HepG2 (cell line): ENCODE data around the gene NUDT1. TPM values are rescaled to one million over a fixed set of nuclear protein-coding genes. Genes with fewer than 3 reads are reported as not detected.

ENCODE experiments used
- ATAC-seq: fragments of 200-7000 bp; cut with Tn5 transposase; 3 replicates; pipeline ENCODE4 v1.9.1; 2020; ENCODE audit warnings: mild to moderate bottlenecking, moderate library complexity
- BruUV-seq: library from RNA; stranded (reverse); fragments of 400-500 nt; replicated peaks from 2 replicates; lab custom pipeline; 2021; lab: Mats Ljungman, UMichigan
- CTCF ChIA-PET: fragments of 300-600 bp; formaldehyde crosslinking; extraction: SDS; loops from one replicate; lab custom pipeline; 2021; ENCODE audit warnings: low total read pairs, inconsistent platforms, low intra/inter-chr PET ratio; lab: Yijun Ruan, JAX
- POLR2A ChIA-PET: fragments of 350-600 bp; sonication (Branson Sonifier 250); formaldehyde crosslinking; loops from one replicate; lab custom pipeline; 2020; ENCODE audit warnings: antibody characterized with exemption, inconsistent platforms; lab: Yijun Ruan, JAX
- DNase-seq: peaks from one replicate; pipeline ENCODE4 v3.0.0-alpha.2; 2015; ENCODE audit warnings: low spot score
- FAIRE-seq: peaks from 3 replicates; lab custom pipeline; 2011; peaks lifted over from hg19 to GRCh38; lab: Jason Lieb, UNC
- H2AFZ ChIP-seq: one replicate; pipeline ENCODE4 v1.6.1; 2011; ENCODE audit warnings: low read length, inconsistent platforms
- H3K27ac ChIP-seq: fragments of 300-600 bp; 3 replicates; pipeline ENCODE4 v1.8.0; 2011; ENCODE audit warnings: mixed run types, mild to moderate bottlenecking, mixed read lengths, low read length, inconsistent platforms; ENCODE audit not compliant: insufficient read depth; ENCODE audit errors: extremely low read length
- H3K27me3 ChIP-seq, 2 experiments: fragments of 200-600 bp in 1 of 2; 2 replicates in 1 of 2; 3 replicates in 1 of 2; pipeline versions ENCODE4 v1.6.0 to v1.8.0; 2011; ENCODE audit warnings: low read length in 2 of 2, mild to moderate bottlenecking in 2 of 2, moderate library complexity in 2 of 2, inconsistent platforms in 1 of 2; ENCODE audit not compliant: insufficient read depth in 2 of 2, control insufficient read depth in 1 of 2
- H3K36me3 ChIP-seq, 2 experiments: fragments of 200-600 bp in 1 of 2; replicated peaks in 1 of 2; 2 replicates in 1 of 2; 3 replicates in 1 of 2; pipeline versions ENCODE4 v1.5.1 to v1.8.0; 2011; ENCODE audit warnings: low read length in 2 of 2, inconsistent platforms in 1 of 2; ENCODE audit not compliant: insufficient read depth in 2 of 2, control insufficient read depth in 1 of 2
- H3K4me1 ChIP-seq: 2 replicates; pipeline ENCODE4 v1.5.1; 2012; ENCODE audit warnings: low read length, inconsistent platforms; ENCODE audit not compliant: insufficient read depth
- H3K4me2 ChIP-seq: 2 replicates; pipeline ENCODE4 v1.6.0; 2011; ENCODE audit warnings: low read depth, low read length, inconsistent platforms
- H3K4me3 ChIP-seq, 3 experiments: fragments of 200-600 bp in 1 of 3; sonication (generic), shearing (Covaris generic) in 1 of 3; replicated peaks in 1 of 3; 2 replicates each; pipeline ENCODE4 v1.5.1; 2011 to 2016; ENCODE audit warnings: low read length in 3 of 3, inconsistent platforms in 2 of 3, low read depth in 2 of 3, mild to moderate bottlenecking in 2 of 3, control low read depth in 1 of 3, mixed read lengths in 1 of 3; ENCODE audit not compliant: insufficient read depth in 1 of 3
- H3K79me2 ChIP-seq: one replicate; pipeline ENCODE4 v1.6.1; 2011; ENCODE audit warnings: low read length, inconsistent platforms; ENCODE audit not compliant: insufficient read depth
- H3K9ac ChIP-seq: 2 replicates; pipeline ENCODE4 v1.6.0; 2011; ENCODE audit warnings: mild to moderate bottlenecking, low read depth, low read length, inconsistent platforms; ENCODE audit not compliant: insufficient read depth
- H3K9me3 ChIP-seq: 2 replicates; pipeline ENCODE4 v1.5.1; 2012; ENCODE audit warnings: mild to moderate bottlenecking, low read length
- H4K20me1 ChIP-seq: 2 replicates; pipeline ENCODE4 v1.6.0; 2011; ENCODE audit warnings: inconsistent platforms, mild to moderate bottlenecking, low read length, moderate library complexity; ENCODE audit not compliant: insufficient read depth
- ARID2 ChIP-seq: sonication (generic); formaldehyde crosslinking; IDR thresholded peaks from 2 replicates; pipeline ENCODE4 v1.8.1; 2022; ENCODE audit warnings: mild to moderate bottlenecking, missing genetic modification reagents, borderline replicate concordance
- BCL3 ChIP-seq: sonication (generic); formaldehyde crosslinking; IDR thresholded peaks from 2 replicates; pipeline ENCODE4 v1.5.1; 2020; ENCODE audit warnings: mild to moderate bottlenecking, missing genetic modification reagents, moderate library complexity
- SOX6 ChIP-seq, 2 experiments: fragments of 450-650 bp in 1 of 2; sonication (generic) in 1 of 2; formaldehyde crosslinking in 1 of 2; IDR thresholded peaks; 2 replicates each; pipeline versions ENCODE4 v1.4.0 to v1.6.1; 2017 to 2020; ENCODE audit warnings: antibody characterized with exemption in 1 of 2, mild to moderate bottlenecking in 1 of 2, missing genetic modification reagents in 1 of 2
- STAG1 ChIP-seq: sonication (generic); formaldehyde crosslinking; IDR thresholded peaks from 2 replicates; pipeline ENCODE4 v1.4.0; 2020; ENCODE audit warnings: missing genetic modification reagents
- ZNF274 ChIP-seq: sonication (generic); formaldehyde crosslinking; IDR thresholded peaks from 2 replicates; pipeline ENCODE4 v1.5.1; 2020; ENCODE audit warnings: mild to moderate bottlenecking, missing genetic modification reagents
- ZNF350 ChIP-seq: sonication (generic); formaldehyde crosslinking; IDR thresholded peaks from 2 replicates; pipeline ENCODE4 v1.4.0; 2020; ENCODE audit warnings: mild to moderate bottlenecking, low read depth, missing genetic modification reagents, borderline replicate concordance
- ZNF768 ChIP-seq: sonication (generic); formaldehyde crosslinking; IDR thresholded peaks from 2 replicates; pipeline ENCODE4 v1.4.0; 2020; ENCODE audit warnings: missing genetic modification reagents
- WGBS: methylation state at CpG from one replicate; pipeline ENCODE4 v1.1.6; 2017; ENCODE audit warnings: low lambda C conversion rate; 5-methylcytosine and 5-hydroxymethylcytosine counted together
- in situ Hi-C: cut with HindIII; loops from 2 replicates; pipeline ENCODE4 v1.10.0; 2017; ENCODE audit warnings: low pct_unique_long_range_greater_than_20kb; ENCODE audit not compliant: extremely low pct_ligation_motif_present
- intact Hi-C: fragments of 100-400 bp; cut with micrococcal nuclease; formaldehyde crosslinking; loops from one replicate; pipeline ENCODE4 v1.10.0; 2022; ENCODE audit not compliant: unreplicated experiment
- polyA plus RNA-seq, 8 experiments: library from polyadenylated mRNA; depleted of rRNA in 3 of 8; stranded (reverse) in 7 of 8; unstranded in 1 of 8; fragments of >200 nt; fragmentation: Illumina TruSeq in 4 of 8; extraction: Trizol in 4 of 8; gene quantifications; 2 replicates each; pipeline versions ENCODE4 v1.2.1 to v1.2.3, GENCODE V29; 2011 to 2016; ENCODE audit warnings: low read depth in 4 of 8, missing spikeins in 1 of 8, mixed read lengths in 1 of 8; ENCODE audit not compliant: insufficient read depth in 1 of 8
- total RNA-seq, 5 experiments: library from RNA; depleted of rRNA; stranded (reverse); fragments of >200 nt; fragmentation: Illumina TruSeq; extraction: Trizol; gene quantifications; 2 replicates each; pipeline ENCODE4 v1.2.3, GENCODE V29; 2016; ENCODE audit warnings: low read depth in 1 of 5

The NUDT1 gene
- total and polyA plus RNA-seq, 2 of the 13 experiments (the other 11 are each of a cell fraction or from before 2014, with no cell fraction given): 9.1 to 26.8 TPM

GRCh38 chr7:2248984-2249694 lies 7.1 kb downstream of the NUDT1 start:
- BruUV-seq: no TSS peak

More at GRCh38 chr7:2248984-2249694, 7.1 kb downstream of the NUDT1 start:
- Histone ChIP-seq H3K79me2 (no peaks in the 10 kb centered on the region), H3K4me3 (no peak overlapping the region), H2AFZ (no peak overlapping the region), H3K9me3 (no peaks in the 10 kb centered on the region), H3K27me3 (no peaks in the 10 kb centered on the region), H3K36me3 (peaks cover 0 to 2% of the 10 kb centered on the region in 2 experiments; a peak in 2 of 5 replicates), H4K20me1 (no peaks in the 10 kb centered on the region), H3K4me1 (peaks cover 11% of the 10 kb centered on the region), H3K27ac (no peak overlapping the region), H3K4me2 (no peak overlapping the region), H3K9ac (no peak overlapping the region)
- ATAC-seq: no peak
- WGBS: 95% methylated on average over 15 of the region's 24 CpGs
- no peak for DNase-seq
- in situ Hi-C loops (no loop called here), intact Hi-C loops (loop anchor here (10.0 kb wide), 1 partner anchor 66 kb away; the partner anchor contains the start of gene SNX8)
- POLR2A ChIA-PET: no interaction called here
- FAIRE-seq: no peak
- no peak for TF ChIP-seq SOX6 (IDR thresholded peaks at IDR 0.05)
- no peak for TF ChIP-seq SOX6 (CRISPR knock-in tag; IDR thresholded peaks at IDR 0.05)
- TF ChIP-seq ZNF274 (CRISPR knock-in tag): no peak
- no peak for TF ChIP-seq ARID2 (CRISPR knock-in tag)
- TF ChIP-seq ZNF768 (CRISPR knock-in tag): no peak
- TF ChIP-seq BCL3 (CRISPR knock-in tag): no peak
- TF ChIP-seq ZNF350 (CRISPR knock-in tag): no peak
- TF ChIP-seq STAG1: no peak
- CTCF ChIA-PET: no interaction called here
